Limb (tissue), 2 donors: ENCODE measurements around the gene CHAF1A.

Experiments used
- DNase-seq, 2 donors: peaks; one replicate each; pipeline ENCODE4 v3.0.0-alpha.2; 2016; ENCODE audit errors: extremely low spot score in 2 of 2

The CHAF1A gene

GRCh38 chr19:4379383-4380253 is 22.8 kb upstream of the CHAF1A start:
- peak in 1 of 2 donors; percentile 48 for DNase-seq

GRCh38 chr19:4380254-4380727 is 22.1 kb upstream of the CHAF1A start:
- peak in 1 of 2 donors; percentile 32 for DNase-seq

DNA sequence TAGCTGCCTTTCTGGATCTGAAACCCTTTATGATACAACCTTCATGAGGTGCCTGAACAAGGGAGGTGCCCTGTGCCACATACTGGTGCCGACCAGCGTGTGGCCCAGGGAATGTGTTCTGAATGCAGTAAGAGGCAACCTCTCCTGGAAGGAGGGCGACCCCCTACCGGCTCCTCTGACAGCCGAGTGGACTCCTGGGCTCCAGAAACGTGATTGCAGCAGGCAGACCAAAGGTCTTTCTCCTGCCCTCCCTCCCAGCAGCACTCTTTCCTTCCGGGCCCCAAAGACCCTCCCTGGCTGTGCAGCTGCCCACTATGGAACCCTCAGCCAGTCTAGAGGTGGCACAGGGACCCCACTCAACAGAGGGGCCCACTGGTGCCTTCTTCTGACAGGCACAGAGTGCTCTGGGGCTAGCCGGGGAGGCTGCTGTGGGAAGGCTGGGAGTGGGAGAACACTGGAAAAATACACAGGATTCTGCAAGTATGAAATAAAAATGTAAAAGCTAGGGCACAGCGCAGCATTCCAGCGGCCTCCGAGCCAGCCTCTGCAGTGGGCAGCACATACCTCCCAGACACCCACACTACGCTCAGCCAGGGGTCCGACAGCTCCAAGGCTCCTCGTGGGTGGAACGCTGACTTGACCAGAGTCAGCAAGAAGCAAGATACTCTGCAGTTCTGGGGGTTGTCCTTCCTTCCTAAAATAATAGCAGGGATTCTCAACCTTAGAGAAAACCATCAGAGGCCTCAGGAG is 17.0 kb upstream of the CHAF1A start:
- DNase-seq, result no peak

- DNase-seq, result peak in 1 of 2 donors; percentile 35
Observed at GRCh38 chr19:4386041-4386782, 16.2 kb upstream of the CHAF1A start.

DNA sequence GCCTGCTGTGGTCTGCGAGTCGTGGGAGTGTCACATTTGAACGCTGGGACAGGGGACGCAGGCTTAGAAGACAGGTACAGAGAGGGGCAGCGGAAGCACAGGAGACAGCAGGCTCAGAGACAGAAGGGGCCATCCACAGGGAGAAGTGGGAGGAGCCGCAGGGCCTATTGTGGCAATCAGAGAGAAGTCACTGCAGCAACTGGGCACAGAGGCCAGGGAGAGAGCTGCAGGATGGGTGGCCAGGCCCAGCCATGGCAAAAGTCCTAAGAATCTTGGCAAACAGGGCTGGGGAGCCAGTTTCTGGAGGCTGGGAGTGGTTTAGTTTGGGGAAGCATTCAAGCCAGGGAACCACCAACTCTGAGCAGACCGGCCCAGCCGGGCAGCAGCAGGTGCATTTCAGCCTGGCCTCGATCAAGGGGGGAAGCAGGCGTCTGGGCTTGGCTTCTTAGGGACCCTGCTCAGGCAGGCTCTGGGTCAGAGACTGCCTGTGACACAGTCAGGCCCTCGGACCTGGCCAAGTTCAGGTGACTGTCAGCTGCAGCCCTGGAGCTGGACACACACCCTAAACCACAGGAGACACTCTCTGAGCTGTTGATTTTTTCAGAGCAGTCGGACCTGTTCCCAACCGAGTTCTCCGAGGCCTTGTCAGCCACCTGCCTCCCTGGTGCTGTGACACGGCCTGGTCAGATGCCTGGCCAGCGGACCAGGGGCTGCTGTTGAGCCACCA is 13.9 kb upstream of the CHAF1A start:
- no peak for DNase-seq

DNA sequence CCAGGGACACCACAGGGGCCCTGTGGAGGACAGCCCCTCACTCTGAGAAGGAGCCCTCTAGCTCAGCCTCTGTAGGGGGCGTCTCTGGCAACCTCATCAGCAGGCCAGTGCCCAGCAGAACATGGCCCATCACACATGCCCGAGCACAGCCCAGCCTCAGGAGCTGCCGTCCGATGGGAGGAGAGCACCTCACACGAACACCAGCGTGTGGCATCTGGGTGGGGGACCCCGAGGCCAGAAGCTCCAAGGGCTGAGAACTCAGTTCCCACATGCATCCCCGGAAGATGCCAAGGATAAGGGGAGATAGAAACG is 13.4 kb upstream of the CHAF1A start:
- DNase-seq, result no peak

- peak in 1 of 2 donors; percentile 30 for DNase-seq
Observed at GRCh38 chr19:4389511-4390016, 12.9 kb upstream of the CHAF1A start.

DNA sequence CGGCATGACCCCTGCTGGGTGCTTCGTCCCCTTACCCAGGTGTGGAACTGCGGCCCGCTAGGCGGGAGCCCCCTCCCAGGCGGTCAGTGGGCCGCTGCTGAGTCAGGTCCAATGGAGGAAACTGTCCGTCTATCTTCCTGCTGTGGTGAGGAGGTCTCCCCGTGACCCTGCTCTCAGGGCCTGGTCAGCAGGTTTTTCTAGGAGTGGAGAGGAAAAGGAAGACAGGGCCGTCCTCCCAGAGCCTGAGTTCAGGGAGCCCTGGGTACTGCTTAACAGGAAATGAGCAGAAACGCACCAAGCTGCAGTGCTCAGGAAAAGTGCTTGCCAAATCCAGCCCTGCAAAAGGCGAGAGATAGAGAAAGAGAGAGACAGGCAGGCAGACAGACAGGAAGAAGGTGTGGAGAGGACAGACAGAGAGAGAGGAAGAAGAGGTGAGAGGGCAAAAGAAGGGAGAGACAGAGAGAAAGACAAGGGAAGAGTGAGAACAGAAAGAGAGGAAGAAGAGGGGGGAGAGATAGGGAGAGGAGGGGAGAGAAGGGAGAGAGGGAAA is 12.3 kb upstream of the CHAF1A start:
- DNase-seq, result peak in 1 of 2 donors; percentile 32

DNA sequence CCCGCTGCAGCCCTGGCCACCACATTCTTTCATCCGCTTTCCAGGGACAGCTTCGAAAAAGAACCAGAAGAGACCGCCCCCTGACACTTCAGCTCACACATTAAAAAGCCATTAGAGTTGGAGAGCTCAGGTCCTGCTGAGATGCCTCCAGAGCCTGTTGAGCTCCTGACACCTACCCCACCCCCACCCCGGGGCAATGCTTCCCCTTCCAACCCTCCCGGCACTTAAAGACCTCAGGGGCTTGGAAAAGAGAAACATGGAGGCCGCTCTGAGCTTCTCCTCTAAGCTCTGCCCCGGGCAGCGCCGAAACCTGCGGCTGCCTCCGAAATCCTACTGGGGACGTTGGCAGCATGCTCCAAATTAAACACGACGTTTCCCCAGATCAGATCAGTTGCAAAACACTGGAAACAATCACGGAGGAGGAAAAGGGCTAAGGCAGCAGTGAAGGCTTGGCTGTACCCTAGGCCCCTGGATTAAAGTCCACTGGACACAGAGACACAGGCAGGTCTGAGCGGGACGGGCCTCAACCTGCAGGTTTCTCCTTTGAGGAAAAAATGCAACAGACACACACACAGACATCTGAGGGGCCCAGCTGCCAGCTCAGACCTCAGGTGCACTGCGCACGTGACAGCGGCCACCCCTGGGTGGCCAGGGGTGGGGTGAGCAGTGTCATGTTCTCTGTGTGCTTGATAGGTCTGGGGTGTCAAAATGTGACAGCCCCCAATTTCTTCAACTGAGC is 11.7 kb upstream of the CHAF1A start:
- DNase-seq, result peak in 1 of 2 donors; percentile 44

GRCh38 chr19:4391306-4391693 is 11.1 kb upstream of the CHAF1A start:
- DNase-seq, result no peak

GRCh38 chr19:4391701-4392483 is 10.5 kb upstream of the CHAF1A start:
- DNase-seq, result peak in 1 of 2 donors; percentile 38

DNA sequence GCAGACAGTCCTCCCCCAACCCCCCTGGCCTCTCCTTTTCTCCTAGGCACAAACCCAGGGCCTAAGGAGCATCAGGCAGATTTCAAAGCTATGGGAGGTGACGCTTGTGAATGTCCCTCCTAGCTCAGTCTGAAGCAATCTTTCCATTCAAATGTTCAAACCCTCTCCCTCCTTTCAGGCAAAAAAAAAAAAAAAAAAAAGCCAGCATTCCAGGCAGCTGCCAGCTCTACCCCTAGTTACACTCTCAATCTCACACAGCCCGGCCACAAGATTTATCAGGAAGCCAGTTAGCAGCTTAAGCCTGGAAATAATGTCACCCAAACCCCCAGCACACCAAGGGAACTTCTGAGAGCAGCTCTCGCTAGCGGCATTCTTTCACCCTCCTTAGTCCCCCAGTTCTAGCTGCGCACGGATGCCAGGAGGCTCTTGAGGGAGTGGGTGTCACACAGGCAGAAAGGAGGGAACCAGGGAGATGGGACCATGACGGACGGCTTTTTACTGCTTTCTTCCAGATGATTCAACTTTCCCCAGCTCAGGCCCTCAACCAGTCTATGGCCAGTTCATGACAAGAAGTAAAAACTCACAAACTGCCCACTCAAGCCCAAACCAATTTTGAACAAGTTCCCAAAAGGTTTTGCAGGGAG is 8.4 kb upstream of the CHAF1A start:
- DNase-seq, result no peak

DNA sequence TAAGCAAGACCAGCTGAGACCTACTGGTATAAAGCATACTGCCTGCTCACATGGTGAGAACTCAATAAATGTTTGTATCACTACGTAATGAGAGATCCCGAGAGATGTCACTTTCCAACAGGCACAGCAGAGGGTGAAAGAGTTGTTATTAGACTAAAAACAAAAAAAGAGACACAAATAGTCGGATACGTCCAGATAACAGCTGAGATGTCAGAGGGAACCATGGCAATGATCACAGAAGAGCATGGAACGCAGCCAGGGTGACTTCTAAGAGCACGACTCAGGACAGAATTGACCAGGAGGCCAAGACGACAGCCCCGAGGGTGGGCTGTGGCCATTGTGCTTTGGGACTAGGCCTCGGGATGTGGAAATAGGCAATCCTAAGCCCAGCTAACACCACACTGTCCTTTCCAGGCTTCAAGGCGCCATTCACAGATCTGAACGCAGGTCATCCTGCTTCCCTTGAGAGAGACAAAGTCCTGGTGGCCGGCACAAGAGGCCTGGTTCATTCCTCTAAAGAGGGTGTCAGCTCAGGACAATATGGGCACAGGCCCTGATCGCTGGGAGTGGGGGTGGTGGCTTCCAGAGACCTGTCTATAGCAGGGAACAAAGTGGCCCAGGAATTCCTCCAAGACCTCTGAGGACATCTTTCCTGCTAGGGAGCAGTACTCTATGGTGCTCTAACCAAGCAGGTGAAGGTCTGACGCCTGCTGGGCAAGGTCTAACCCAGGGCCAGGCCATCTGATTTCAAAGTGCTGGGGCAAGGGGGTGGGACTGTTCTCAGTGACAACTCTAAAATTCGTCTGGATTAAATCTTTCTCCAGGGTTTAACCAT is 5.3 kb upstream of the CHAF1A start:
- DNase-seq, result no peak

DNA sequence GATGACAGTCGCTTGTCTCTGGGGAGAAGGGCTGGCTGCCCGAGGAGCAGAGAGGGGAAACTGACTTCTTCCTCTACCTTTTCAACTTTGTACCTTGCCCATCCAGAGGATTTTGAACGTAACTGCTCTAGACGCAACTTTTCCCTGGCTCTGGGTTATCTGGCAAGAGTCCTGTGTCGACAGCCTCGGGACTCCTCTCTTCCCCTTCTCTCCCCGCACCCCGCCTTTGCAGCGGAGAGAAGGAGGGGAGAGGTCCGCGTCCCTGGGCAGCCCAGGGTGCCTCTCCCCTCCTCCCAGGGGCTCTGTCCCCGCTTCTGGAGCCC is 2.7 kb upstream of the CHAF1A start:
- DNase-seq, result no peak

- DNase-seq, result peak; percentile 92 to 95
Observed at GRCh38 chr19:4400135-4400936, 2.1 kb upstream of the CHAF1A start, which contains the start of gene SH3GL1. SH3GL1 (minus strand) TSS chr19:4400547; CDS start chr19:4400368, 179 bp downstream.

- DNase-seq, result no peak
Observed at GRCh38 chr19:4401769-4402170, 670 bp upstream of the CHAF1A start.
